Kidney glomerular epithelial cell (primary cell): ENCODE data around the gene CDKN3.
"Not testable (repeated sequence)": the region's sequence is repeated elsewhere in the genome, so short reads cannot be mapped to it uniquely, and the experiment has no call there.

Experiments used
- DNase-seq: peaks from one replicate; lab custom pipeline; 2025; lab: John Stamatoyannopoulos, UW

Gene CDKN3

GRCh38 chr14:54424479-54424901 lies 27.7 kb downstream of the CDKN3 start:
- DNase-seq: no peak

DNA sequence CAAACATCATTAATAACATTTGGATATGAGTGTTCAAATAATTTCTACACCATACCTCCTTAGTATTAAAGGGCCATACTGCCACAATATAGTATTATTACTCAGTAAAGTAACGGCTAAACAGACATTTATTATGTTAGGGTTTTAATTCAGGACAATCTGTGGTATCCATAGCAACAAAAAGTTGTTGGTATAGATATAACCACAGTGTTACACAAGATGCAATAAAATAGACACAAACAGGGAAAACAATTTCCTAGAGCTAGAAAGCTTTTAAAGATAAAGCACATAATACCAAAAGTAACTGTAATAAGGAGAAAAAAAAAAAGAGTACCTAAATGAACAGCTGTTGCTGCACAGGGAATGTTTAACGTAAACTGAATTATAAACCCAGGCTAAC lies 28.3 kb downstream of the CDKN3 start:
- DNase-seq: no peak

- DNase-seq: no peak
These were observed 28.9 kb downstream of the CDKN3 start for GRCh38 chr14:54425537-54426274.

GRCh38 chr14:54427871-54428270 lies 31.1 kb downstream of the CDKN3 start:
- no peak for DNase-seq

- DNase-seq: no peak
These were observed 31.7 kb downstream of the CDKN3 start for GRCh38 chr14:54428527-54428926.

- DNase-seq: no peak
These were observed 38.7 kb downstream of the CDKN3 start for GRCh38 chr14:54435500-54435981.

DNA sequence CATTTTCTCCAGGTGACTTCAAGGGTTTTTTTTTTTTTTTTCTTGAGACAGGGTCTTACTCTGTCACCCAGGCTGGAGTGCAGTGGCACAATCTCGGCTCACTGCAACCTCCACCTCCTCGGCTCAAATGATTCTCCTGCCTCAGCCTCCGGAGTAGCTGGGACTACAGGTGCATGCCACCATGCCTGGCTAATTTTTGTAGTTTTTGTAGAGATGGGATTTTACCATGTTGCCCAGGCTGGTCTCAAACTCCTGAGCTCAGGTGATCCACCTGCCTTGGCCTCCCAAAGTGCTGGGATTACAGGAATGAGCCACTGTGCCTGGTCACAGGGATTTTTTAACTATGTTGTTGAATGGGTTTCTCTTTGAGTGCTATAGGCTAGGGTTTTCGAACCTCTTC lies 41.1 kb downstream of the CDKN3 start:
- DNase-seq: not testable (repeated sequence)

DNA sequence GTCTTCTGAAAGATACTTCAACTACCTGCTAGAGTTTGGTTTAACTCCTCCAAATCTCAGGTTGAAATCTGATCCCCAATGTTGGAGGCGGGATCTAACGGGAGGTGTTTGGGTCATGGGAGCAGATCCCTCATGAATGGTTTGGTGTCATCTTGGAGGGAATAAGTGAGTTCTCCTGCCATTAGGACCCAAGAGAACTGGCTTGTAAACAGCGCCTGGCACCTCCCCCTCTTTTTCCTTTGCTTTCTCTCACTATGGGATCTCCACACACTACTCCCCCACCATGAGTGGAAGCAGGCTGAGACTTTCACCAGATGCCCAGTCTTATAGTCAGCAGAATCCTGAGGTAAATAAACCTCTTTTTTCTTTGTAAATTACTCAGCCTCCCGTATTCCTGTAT lies 41.9 kb downstream of the CDKN3 start:
- no peak for DNase-seq

DNA sequence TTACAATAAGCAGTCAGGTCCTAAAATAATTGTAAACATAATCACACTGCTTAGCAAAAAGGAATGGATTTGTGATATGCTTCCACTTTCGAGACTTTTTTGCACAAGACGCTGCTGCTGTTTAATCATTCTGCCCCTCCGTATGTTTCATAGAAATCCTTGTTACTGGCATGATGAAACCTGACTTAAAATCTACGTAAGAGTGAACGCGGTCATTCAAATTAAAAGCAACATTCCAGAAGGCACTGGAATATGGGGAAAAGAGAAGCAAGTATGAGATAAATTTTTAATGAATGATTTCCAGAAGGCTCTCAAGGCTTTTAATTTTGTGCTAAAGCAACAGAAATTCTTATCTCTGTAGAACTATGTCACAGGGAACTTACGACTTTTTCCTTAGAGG lies 43.2 kb downstream of the CDKN3 start:
- no peak for DNase-seq

GRCh38 chr14:54440476-54440872 lies 43.7 kb downstream of the CDKN3 start:
- DNase-seq: peak; percentile 26

GRCh38 chr14:54440873-54441868 lies 44.4 kb downstream of the CDKN3 start, which contains the start of gene CNIH1:
Gene CNIH1, minus strand, starts transcription at chr14:54441374. Its CDS starts 47 bp downstream, at chr14:54441327.
- peak; percentile 81 for DNase-seq

- not testable (repeated sequence) for DNase-seq
These were observed 46.2 kb downstream of the CDKN3 start for GRCh38 chr14:54442961-54443360.

- no peak for DNase-seq
These were observed 47.2 kb downstream of the CDKN3 start for GRCh38 chr14:54443981-54444380.

GRCh38 chr14:54444681-54445080 lies 47.9 kb downstream of the CDKN3 start:
- no peak for DNase-seq

DNA sequence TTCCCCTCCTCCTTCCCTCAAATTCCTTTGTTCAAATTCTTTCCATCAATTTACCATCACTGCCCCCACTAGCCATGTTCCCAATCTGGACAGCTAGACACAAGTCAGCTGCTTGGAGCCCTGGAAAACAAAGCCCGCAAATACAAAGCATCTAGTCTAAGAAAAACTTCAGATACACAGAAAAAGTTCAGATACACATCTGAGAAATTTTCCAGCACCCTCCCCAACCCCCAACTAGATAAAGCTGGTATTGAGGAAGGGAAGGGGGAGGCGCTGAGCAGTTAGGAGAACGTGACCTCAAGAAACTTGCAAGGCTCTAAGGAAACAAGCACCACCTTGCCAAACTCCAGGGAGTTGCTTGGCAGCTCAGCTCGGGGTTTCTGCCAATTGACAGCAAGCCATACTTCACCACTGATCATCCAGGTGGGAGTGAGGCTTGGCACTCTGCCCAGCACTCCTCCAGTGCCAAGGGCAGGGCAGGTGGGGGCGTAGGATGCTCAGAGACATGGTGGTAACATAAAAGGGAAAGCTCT lies 49.4 kb downstream of the CDKN3 start:
- DNase-seq: no peak

GRCh38 chr14:54447231-54447692 lies 50.5 kb downstream of the CDKN3 start:
- no peak for DNase-seq

DNA sequence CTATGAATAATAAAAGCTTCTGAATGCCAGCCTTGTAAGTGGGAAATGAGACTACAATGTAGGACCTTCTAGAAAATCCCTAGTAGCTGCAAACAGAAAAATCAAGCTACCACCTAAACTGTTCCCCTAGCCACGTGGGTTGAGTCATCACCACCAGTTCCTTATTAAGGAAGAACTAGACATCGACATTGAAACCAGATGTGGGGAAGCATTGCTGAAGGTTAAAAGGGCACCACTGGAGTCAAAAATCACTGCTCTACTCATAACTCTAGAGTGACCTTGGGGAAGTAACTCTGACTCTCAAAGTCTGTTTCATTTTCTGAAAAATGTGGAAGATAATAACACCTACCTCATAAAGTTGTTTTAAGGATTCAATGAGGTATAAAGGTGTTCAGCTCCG lies 53.7 kb downstream of the CDKN3 start:
- DNase-seq: no peak

DNA sequence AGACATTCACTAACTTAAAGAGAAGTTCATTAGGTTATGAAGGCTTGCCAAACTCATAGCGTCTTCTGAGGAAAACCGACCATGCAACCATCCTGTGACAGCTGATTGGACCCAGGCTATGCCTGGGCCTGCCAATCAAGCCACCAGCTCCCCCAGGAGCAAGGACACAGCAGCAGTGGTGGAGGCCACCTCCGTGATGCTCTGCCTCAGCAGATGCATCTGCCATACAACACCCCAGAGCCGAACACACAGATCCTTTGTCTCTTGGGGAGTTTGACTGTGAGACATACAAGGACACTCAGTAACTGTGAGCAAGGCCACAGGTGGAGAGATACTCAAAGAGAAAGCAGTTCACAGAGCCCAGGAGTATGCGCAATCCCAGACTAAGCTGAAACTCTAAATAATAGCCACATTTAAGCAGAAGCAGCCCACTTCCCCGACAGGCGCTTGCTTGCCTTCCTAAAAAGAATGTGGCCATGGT lies 54.4 kb downstream of the CDKN3 start:
- DNase-seq: no peak

- no peak for DNase-seq
These were observed 55.2 kb downstream of the CDKN3 start for GRCh38 chr14:54451961-54452360.

GRCh38 chr14:54453252-54453651 lies 56.4 kb downstream of the CDKN3 start:
- DNase-seq: no peak

DNA sequence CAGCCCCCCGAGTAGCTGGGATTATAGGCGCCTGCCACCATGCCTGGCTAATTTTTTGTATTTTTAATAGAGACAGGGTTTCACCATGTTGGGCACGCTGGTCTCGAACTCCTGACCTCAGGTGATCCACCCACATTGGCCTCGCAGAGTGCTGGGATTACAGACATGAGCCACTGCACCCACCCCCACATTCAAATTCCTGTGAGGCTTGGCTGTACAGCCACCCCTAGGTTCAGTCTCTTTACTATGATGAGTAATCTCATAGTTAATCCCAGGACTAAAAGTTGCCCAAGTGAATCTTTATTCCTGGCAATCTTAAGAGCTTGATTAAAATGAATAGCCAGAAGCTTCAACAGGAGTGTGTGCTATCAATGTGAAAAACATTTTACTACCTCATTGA lies 57.2 kb downstream of the CDKN3 start:
- not testable (repeated sequence) for DNase-seq

DNA sequence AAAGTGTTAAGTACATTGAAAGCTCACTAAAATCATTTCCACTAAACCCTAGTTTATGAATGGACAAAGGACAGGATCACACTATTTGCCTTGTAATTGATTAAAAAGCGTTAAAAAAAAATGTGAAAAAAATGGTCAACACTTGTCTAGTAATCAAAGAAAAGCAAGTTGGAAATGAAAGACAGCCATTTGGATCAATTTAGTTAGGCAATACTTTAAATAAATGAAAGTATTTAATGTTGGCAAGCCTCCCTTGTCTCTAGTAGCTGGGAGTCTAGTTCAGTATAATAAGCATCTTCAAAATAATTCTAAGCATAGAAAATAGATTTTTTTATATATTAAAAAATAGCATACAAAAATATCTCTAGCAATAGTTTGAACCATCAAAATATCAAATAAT lies 58.6 kb downstream of the CDKN3 start:
- no peak for DNase-seq
